ENCODE results near the gene TSPAN19.

TSPAN19 gene

GRCh38 chr12:84998341-84998740 is 37.7 kb downstream of the TSPAN19 start:
- no peak for DNase-seq

- DNase-seq: no peak
These were observed 39.3 kb downstream of the TSPAN19 start for GRCh38 chr12:84996759-84997158.

GRCh38 chr12:84995641-84996040 is 40.4 kb downstream of the TSPAN19 start:
- no peak for DNase-seq

- DNase-seq: no peak
These were observed 41.7 kb downstream of the TSPAN19 start for GRCh38 chr12:84994426-84994825.

- DNase-seq: no peak
These were observed 49.5 kb downstream of the TSPAN19 start for GRCh38 chr12:84986586-84986985.

- no peak for DNase-seq
These were observed 50.0 kb downstream of the TSPAN19 start for GRCh38 chr12:84986117-84986516.

GRCh38 chr12:84983289-84983688 is 52.8 kb downstream of the TSPAN19 start:
- DNase-seq: no peak

GRCh38 chr12:84982888-84983287 is 53.2 kb downstream of the TSPAN19 start:
- no peak for DNase-seq

GRCh38 chr12:84978921-84979320 is 57.2 kb downstream of the TSPAN19 start:
- DNase-seq: no peak

- no peak for DNase-seq
These were observed 59.9 kb downstream of the TSPAN19 start for GRCh38 chr12:84976133-84976532.

GRCh38 chr12:84974155-84974815 is 61.8 kb downstream of the TSPAN19 start:
- DNase-seq: no peak

GRCh38 chr12:84973026-84973425 is 63.1 kb downstream of the TSPAN19 start:
- DNase-seq: no peak

GRCh38 chr12:84969226-84969625 is 66.9 kb downstream of the TSPAN19 start:
- no peak for DNase-seq
